ENCODE measurements around the gene MPIG6B. TPM values are rescaled to one million over a fixed set of nuclear protein-coding genes. Genes with fewer than 3 reads are reported as not detected.

The MPIG6B gene
- total RNA-seq, 1 donor from 2014 or later: 0.13 TPM

GRCh38 chr6:31775633-31776484, 52.7 kb downstream of the MPIG6B start:
- ATAC-seq (ENCODE audit: poor library complexity) (no peak), DNase-seq (no peak)
- intact Hi-C loops (cut with DNase I): loop anchor here (10.0 kb wide), 1 partner anchor 91 kb away; the partner anchor contains the start of gene LY6G5C

Small RNAs within 50 kb of the gene (microRNA-seq; reads per million reads assigned to microRNA genes)
- 0.97 reads per million for gene MIR4646

Other genes starting within 250 kb of the MPIG6B start
- gene MICB, start 225.2 kb upstream of the MPIG6B start, total RNA-seq: 1.3 TPM
- not detected for gene MCCD1, start 194.4 kb upstream of the MPIG6B start, total RNA-seq
- 145 TPM for gene DDX39B, start 181.4 kb upstream of the MPIG6B start, total RNA-seq
- gene ATP6V1G2, start 176.8 kb upstream of the MPIG6B start, total RNA-seq: 2.3 TPM
- 9.2 TPM for gene NFKBIL1, start 175.8 kb upstream of the MPIG6B start, total RNA-seq
- gene LTA, start 151.1 kb upstream of the MPIG6B start, total RNA-seq: not detected
- 0.59 TPM for gene TNF, start 147.8 kb upstream of the MPIG6B start, total RNA-seq
- not detected for gene LTB, start 140.9 kb upstream of the MPIG6B start, total RNA-seq
- 5.5 TPM for gene LST1, start 137.1 kb upstream of the MPIG6B start, total RNA-seq
- gene NCR3, start 130.4 kb upstream of the MPIG6B start, total RNA-seq: not detected
- 17.7 TPM for gene AIF1, start 108.1 kb upstream of the MPIG6B start, total RNA-seq
- 69.1 TPM for gene PRRC2A, start 102.7 kb upstream of the MPIG6B start, total RNA-seq
- 253 TPM for gene BAG6, start 70.7 kb upstream of the MPIG6B start, total RNA-seq
- gene APOM, start 67.5 kb upstream of the MPIG6B start, total RNA-seq: 1.9 TPM
- gene C6orf47, start 62.6 kb upstream of the MPIG6B start, total RNA-seq: 16.5 TPM
- 19.2 TPM for gene GPANK1, start 58.4 kb upstream of the MPIG6B start, total RNA-seq
- 95.1 TPM for gene CSNK2B, start 57.3 kb upstream of the MPIG6B start, total RNA-seq
- 2.8 TPM for gene LY6G5B, start 53.4 kb upstream of the MPIG6B start, total RNA-seq
- 1.3 TPM for gene LY6G5C, start 42.3 kb upstream of the MPIG6B start, total RNA-seq
- gene ABHD16A, start 20.0 kb upstream of the MPIG6B start, total RNA-seq: 27.9 TPM
- gene LY6G6F, start 16.5 kb upstream of the MPIG6B start, total RNA-seq: not detected
- not detected for gene LY6G6D, start 8.0 kb upstream of the MPIG6B start, total RNA-seq
- not detected for gene LY6G6C, start 1.6 kb upstream of the MPIG6B start, total RNA-seq
- gene DDAH2, start 5.9 kb downstream of the MPIG6B start, total RNA-seq: 32.9 TPM
- gene CLIC1, start 13.2 kb downstream of the MPIG6B start, total RNA-seq: 86.8 TPM
- 1.8 TPM for gene MSH5, start 16.6 kb downstream of the MPIG6B start, total RNA-seq
- 0.86 TPM for gene SAPCD1, start 39.3 kb downstream of the MPIG6B start, total RNA-seq
- 9.5 TPM for gene VWA7, start 54.0 kb downstream of the MPIG6B start, total RNA-seq
- 22.1 TPM for gene VARS1, start 72.4 kb downstream of the MPIG6B start, total RNA-seq
- gene LSM2, start 83.6 kb downstream of the MPIG6B start, total RNA-seq: 23.0 TPM
- 2.0 TPM for gene HSPA1L, start 91.9 kb downstream of the MPIG6B start, total RNA-seq
- gene HSPA1A, start 92.2 kb downstream of the MPIG6B start, total RNA-seq: 324 TPM
- gene HSPA1B, start 104.4 kb downstream of the MPIG6B start, total RNA-seq: 236 TPM
- gene NEU1, start 139.4 kb downstream of the MPIG6B start, total RNA-seq: 24.1 TPM
- gene SLC44A4, start 155.6 kb downstream of the MPIG6B start, total RNA-seq: not detected
- gene EHMT2, start 174.3 kb downstream of the MPIG6B start, total RNA-seq: 15.5 TPM
- gene ZBTB12, start 178.7 kb downstream of the MPIG6B start, total RNA-seq: 3.1 TPM
- 7.6 TPM for gene C2, start 204.3 kb downstream of the MPIG6B start, total RNA-seq
- 5.5 TPM for gene CFB, start 222.7 kb downstream of the MPIG6B start, total RNA-seq
- gene NELFE, start 235.6 kb downstream of the MPIG6B start, total RNA-seq: 39.6 TPM
- gene SKIC2, start 235.8 kb downstream of the MPIG6B start, total RNA-seq: 33.6 TPM
- gene DXO, start 248.8 kb downstream of the MPIG6B start, total RNA-seq: 7.5 TPM